ENCODE measurements around the gene PRSS56. TPM values are rescaled to one million over a fixed set of nuclear protein-coding genes. Genes with fewer than 3 reads are reported as not detected.

PRSS56 gene
- total and polyA plus RNA-seq, 11 donors, result 0.11 to 0.25 (median 0.15) TPM; not detected in 6

DNA sequence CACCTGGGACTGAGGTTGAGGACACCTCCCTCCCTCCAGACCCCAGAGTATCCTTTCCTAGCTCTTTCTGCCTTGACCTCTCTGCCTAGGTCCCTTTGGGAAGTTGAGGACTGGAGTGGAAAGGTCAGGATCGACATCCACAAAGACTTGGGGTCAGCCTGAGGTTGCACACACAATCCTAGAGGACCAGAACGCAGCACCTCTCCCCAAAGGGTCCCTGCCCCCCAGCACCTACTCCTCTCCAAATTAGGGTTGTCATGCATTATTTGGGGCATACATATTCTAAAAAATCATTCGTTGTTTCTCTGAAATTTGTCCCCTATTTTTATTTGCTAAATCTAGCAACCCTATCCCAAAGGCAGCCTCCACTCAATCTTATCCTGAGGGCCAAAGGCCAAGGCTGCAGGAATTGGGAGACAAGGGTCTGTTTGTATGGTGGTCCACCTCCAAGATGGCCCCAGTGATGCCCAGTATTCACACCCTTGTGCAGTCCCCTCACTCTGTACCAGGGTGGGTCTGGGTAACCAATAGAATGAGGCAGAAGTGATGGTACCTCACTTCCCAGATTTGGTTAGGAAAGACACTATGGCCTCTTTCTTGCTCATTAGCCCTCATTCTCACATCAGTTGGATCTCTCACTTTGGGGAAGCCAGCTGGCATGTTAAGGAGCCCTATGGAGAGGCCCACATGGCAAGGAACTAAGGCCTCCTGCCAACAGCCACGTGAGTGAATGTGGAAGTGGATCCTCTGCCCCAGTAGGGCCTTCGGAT lies 15.8 kb downstream of the PRSS56 start:
- intact Hi-C loops (cut with DNase I), result no loop called here
- Histone ChIP-seq H3K27ac (no peak overlapping the region), H3K4me3 (no peak overlapping the region), H3K9me3 (peaks cover 0 to 7% (median 0%) of the 10 kb centered on the region in 12 donors), H3K36me3 (no peaks in the 10 kb centered on the region), H3K4me1 (peaks cover 0 to 9% (median 0%) of the 10 kb centered on the region in 12 donors), H3K27me3 (peaks cover 0 to 11% (median 0%) of the 10 kb centered on the region in 9 donors)
- no peak for TF ChIP-seq POLR2A (IDR thresholded peaks at IDR 0.05)
- TF ChIP-seq, protein P1, sequence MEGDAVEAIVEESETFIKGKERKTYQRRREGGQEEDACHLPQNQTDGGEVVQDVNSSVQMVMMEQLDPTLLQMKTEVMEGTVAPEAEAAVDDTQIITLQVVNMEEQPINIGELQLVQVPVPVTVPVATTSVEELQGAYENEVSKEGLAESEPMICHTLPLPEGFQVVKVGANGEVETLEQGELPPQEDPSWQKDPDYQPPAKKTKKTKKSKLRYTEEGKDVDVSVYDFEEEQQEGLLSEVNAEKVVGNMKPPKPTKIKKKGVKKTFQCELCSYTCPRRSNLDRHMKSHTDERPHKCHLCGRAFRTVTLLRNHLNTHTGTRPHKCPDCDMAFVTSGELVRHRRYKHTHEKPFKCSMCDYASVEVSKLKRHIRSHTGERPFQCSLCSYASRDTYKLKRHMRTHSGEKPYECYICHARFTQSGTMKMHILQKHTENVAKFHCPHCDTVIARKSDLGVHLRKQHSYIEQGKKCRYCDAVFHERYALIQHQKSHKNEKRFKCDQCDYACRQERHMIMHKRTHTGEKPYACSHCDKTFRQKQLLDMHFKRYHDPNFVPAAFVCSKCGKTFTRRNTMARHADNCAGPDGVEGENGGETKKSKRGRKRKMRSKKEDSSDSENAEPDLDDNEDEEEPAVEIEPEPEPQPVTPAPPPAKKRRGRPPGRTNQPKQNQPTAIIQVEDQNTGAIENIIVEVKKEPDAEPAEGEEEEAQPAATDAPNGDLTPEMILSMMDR (IDR thresholded peaks at IDR 0.05), result no peak
- DNase-seq (no peak), ATAC-seq (no peak)
- WGBS, 4 donors, result 86 to 93% (median 91%) methylated on average over 5 of the region's 5 CpGs

DNA sequence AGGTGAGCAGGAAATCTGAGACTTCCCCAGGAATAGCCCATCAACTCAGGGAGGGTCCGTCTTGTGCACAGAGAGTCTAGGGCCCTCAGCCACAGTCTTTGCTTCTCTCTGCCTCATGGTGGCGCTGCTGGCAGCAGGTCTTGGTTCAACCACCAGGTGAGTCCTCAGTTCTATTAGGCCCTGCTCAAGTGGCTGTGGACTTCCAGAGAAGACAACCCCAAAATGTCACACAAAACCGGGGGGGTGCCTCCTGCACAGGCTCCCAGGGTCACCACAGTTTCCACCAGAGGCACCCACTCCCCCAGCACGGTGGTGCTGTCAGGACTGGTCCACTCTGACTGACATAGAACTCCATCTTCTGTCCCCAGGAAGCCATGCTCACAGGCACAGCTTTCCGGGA lies 16.9 kb downstream of the PRSS56 start:
- WGBS, 4 donors, result 58 to 75% (median 62%) methylated on average over 5 of the region's 5 CpGs
- Histone ChIP-seq H3K27me3 (peaks cover 0 to 11% (median 0%) of the 10 kb centered on the region in 9 donors), H3K36me3 (no peaks in the 10 kb centered on the region), H3K4me1 (peaks cover 0 to 13% (median 0%) of the 10 kb centered on the region in 12 donors), H3K9me3 (peaks cover 0 to 7% (median 0%) of the 10 kb centered on the region in 12 donors), H3K27ac (peak overlapping the region in 3 of 12 donors; percentile 34 to 52 (median 35)), H3K4me3 (no peak overlapping the region)
- DNase-seq (peak in 1 of 5 donors; percentile 30), ATAC-seq (no peak)
- intact Hi-C loops (cut with DNase I), result no loop called here
- TF ChIP-seq POLR2A (IDR thresholded peaks at IDR 0.05), result no peak
- TF ChIP-seq, protein P1 (IDR thresholded peaks at IDR 0.05), result peak in 3 of 12 donors; percentile 14 to 21 (median 19)

DNA sequence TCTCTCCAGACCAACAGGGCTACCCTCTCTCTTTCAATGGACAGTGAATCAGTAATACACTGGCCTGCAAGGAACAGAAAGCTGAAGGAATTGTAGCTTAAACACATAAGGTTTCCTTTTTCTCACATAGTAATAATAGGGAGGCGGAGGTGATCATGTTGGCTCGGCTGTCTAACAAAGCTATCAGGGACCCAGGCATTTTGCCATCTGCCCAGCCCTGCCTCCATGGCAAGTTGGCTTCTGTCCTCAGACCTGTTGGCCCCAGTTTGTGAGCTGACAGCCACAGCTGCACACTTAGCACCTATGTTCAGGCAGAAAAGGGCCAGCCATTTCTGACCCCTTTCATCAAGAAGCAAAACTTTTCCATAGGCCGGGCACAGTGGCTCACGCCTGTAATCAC lies 17.3 kb downstream of the PRSS56 start:
- Histone ChIP-seq H3K36me3 (no peaks in the 10 kb centered on the region), H3K9me3 (peaks cover 0 to 7% (median 0%) of the 10 kb centered on the region in 12 donors), H3K27me3 (peaks cover 0 to 11% (median 0%) of the 10 kb centered on the region in 9 donors), H3K4me3 (no peak overlapping the region), H3K27ac (peak overlapping the region in 3 of 12 donors; percentile 34 to 52 (median 35)), H3K4me1 (peaks cover 0 to 13% (median 0%) of the 10 kb centered on the region in 12 donors)
- TF ChIP-seq, protein P1 (IDR thresholded peaks at IDR 0.05), result no peak
- no peak for TF ChIP-seq POLR2A (IDR thresholded peaks at IDR 0.05)
- ATAC-seq (peak; percentile 44 to 78 (median 63)), DNase-seq (peak; percentile 44 to 72 (median 63))
- WGBS, 4 donors, result 46 to 61% (median 58%) methylated on average over 4 of the region's 4 CpGs
- intact Hi-C loops (cut with DNase I), result no loop called here

DNA sequence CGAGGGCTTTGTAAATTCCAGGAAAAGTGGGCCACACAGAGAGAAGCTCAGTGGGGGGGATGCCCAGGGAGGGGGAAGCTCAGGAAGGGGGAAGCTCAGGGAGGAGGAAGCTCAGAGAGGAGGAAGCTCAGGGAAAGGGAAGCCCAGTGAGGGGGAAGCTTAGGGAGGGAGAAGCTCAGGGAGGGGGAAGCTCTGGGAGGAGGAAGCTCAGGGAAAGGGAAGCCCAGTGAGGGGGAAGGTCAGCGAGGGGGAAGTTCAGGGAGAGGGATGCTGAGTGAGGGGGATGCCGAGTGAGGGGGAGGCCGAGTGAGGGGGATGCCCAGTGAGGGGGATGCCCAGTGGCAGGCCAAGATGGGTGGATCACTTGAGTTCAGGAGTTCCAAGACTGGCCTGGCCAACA lies 18.5 kb downstream of the PRSS56 start:
- intact Hi-C loops (cut with DNase I), result no loop called here
- ATAC-seq, result peak in 1 of 4 donors; percentile 4
- no peaks in the 10 kb centered on the region for H3K36me3 ChIP-seq
- H3K4me1 ChIP-seq, result peaks cover 0 to 13% (median 0%) of the 10 kb centered on the region in 12 donors
- TF ChIP-seq, protein P1 (IDR thresholded peaks at IDR 0.05), result no peak
- no peak for TF ChIP-seq POLR2A (IDR thresholded peaks at IDR 0.05)
- H3K27me3 ChIP-seq, result peaks cover 0 to 11% (median 0%) of the 10 kb centered on the region in 9 donors
- H3K4me3 ChIP-seq, result no peak overlapping the region
- peak in 1 of 5 donors; percentile 40 for DNase-seq
- no peak overlapping the region for H3K27ac ChIP-seq
- WGBS, 4 donors, result 44 to 56% (median 45%) methylated on average over 4 of the region's 4 CpGs
- H3K9me3 ChIP-seq, result peaks cover 0 to 7% (median 0%) of the 10 kb centered on the region in 12 donors

Measured in heart left ventricle (tissue), 16 donors.